ENCODE measurements around the gene ARHGEF39.

ARHGEF39 gene

DNA sequence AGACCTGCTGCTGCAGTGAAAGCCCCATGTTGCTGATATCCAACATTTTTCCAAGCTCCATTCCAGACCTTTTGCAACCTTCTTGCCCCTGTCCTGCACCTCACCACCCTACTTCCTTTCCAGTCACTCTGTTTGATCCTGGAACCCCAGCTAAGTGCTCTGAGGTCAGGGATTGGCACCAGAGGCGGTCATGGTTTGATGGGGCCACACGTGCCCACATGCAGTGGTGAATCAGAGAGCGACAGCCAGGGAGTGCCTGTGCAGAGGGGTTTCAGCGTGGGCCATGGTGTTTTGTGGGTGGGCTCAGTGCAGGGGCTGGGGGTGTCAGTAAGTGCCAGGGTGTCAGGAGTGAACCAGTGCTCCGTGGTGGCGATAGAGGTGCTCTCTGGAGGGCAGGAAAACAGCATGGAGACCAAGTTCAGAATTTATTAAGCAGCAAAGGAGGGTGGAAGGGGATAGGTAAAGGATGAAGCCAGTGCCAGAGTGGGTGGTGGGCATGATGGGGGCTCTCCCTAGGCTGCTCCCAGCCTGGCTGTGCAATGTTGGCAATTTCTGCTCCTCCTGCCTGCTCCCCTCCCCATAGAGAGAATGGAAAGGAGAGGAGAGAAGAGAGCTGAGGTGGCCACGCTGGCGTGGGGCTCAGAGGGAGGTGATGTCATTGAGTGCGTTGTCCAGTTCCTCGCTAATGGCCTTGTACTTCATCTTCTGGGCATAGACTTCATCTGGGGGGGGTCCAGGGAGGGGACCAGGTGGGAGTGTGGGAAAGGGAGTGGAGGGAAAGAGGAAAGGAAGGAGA lies 17.7 kb upstream of the ARHGEF39 start:
- Histone ChIP-seq H3K9me3 (ENCODE audit: control insufficient read depth, low read length) (no peaks in the 10 kb centered on the region), H3K27me3 (ENCODE audit: control insufficient read depth, insufficient read depth, low read length) (no peaks in the 10 kb centered on the region), H3K4me3 (ENCODE audit: low read depth, low read length) (no peak overlapping the region), H2AFZ (no peak overlapping the region), H3K27ac (no peak overlapping the region), H3K4me2 (ENCODE audit: low read length) (no peak overlapping the region), H3K36me3 (ENCODE audit: control insufficient read depth, insufficient read depth, low read length) (no peaks in the 10 kb centered on the region), H3K4me1 (peaks cover 8% of the 10 kb centered on the region), H3K9ac (no peak overlapping the region), H3K79me2 (no peaks in the 10 kb centered on the region)
- TF ChIP-seq, protein P1, sequence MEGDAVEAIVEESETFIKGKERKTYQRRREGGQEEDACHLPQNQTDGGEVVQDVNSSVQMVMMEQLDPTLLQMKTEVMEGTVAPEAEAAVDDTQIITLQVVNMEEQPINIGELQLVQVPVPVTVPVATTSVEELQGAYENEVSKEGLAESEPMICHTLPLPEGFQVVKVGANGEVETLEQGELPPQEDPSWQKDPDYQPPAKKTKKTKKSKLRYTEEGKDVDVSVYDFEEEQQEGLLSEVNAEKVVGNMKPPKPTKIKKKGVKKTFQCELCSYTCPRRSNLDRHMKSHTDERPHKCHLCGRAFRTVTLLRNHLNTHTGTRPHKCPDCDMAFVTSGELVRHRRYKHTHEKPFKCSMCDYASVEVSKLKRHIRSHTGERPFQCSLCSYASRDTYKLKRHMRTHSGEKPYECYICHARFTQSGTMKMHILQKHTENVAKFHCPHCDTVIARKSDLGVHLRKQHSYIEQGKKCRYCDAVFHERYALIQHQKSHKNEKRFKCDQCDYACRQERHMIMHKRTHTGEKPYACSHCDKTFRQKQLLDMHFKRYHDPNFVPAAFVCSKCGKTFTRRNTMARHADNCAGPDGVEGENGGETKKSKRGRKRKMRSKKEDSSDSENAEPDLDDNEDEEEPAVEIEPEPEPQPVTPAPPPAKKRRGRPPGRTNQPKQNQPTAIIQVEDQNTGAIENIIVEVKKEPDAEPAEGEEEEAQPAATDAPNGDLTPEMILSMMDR (IDR thresholded peaks at IDR 0.05), result no peak

- Histone ChIP-seq H3K9ac (no peak overlapping the region), H3K4me3 (ENCODE audit: low read depth, low read length) (no peak overlapping the region), H3K4me1 (peaks cover 5% of the 10 kb centered on the region), H3K27me3 (ENCODE audit: control insufficient read depth, insufficient read depth, low read length) (no peaks in the 10 kb centered on the region), H3K9me3 (ENCODE audit: control insufficient read depth, low read length) (no peaks in the 10 kb centered on the region), H3K4me2 (ENCODE audit: low read length) (no peak overlapping the region), H3K79me2 (no peaks in the 10 kb centered on the region), H3K27ac (no peak overlapping the region), H2AFZ (no peak overlapping the region), H3K36me3 (ENCODE audit: control insufficient read depth, insufficient read depth, low read length) (no peaks in the 10 kb centered on the region)
- TF ChIP-seq, protein P1 (IDR thresholded peaks at IDR 0.05), result no peak
Observed at GRCh38 chr9:35682051-35682450, 17.1 kb upstream of the ARHGEF39 start.

DNA sequence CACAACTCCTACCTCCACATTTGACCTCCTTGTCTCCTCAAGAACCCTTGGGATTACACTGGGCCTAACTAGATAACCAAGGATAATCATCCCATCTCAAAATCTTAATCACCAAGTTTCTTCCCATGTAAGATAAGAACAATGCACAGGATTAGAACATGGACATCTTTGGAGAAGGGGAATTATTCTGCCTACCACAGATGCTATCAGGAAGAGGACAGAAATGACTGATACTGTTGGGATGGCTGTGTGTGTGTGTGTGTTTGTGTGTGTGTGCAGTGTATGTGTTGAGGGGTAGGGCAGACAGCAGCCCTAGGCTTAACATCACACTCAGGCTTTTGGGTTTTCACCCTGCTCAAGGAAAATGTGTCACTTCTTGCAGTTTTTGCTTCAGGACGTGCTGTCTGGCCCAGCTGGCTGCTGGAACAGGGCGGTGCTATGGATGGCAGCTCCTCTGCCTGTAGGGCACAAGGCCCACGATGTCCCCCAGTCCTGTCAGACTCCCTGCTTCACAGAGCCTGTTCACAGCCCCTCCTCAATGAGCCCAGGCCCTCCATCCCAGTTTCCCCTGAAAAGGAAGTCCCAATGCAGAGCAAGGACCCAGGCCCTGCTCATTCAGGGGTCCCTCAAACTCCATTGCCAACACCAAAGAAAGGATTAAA lies 16.5 kb upstream of the ARHGEF39 start:
- no peak overlapping the region for H3K9ac ChIP-seq
- H3K79me2 ChIP-seq, result no peaks in the 10 kb centered on the region
- peaks cover 2% of the 10 kb centered on the region for H3K4me1 ChIP-seq
- TF ChIP-seq, protein P1 (IDR thresholded peaks at IDR 0.05), result no peak
- H3K9me3 ChIP-seq (ENCODE audit: control insufficient read depth, low read length), result no peaks in the 10 kb centered on the region
- no peaks in the 10 kb centered on the region for H3K36me3 ChIP-seq (ENCODE audit: control insufficient read depth, insufficient read depth, low read length)
- H3K27me3 ChIP-seq (ENCODE audit: control insufficient read depth, insufficient read depth, low read length), result no peaks in the 10 kb centered on the region
- H3K4me2 ChIP-seq (ENCODE audit: low read length), result no peak overlapping the region
- no peak overlapping the region for H3K4me3 ChIP-seq (ENCODE audit: low read depth, low read length)
- no peak overlapping the region for H3K27ac ChIP-seq
- H2AFZ ChIP-seq, result no peak overlapping the region

- Histone ChIP-seq H3K9me3 (ENCODE audit: control insufficient read depth, low read length) (no peaks in the 10 kb centered on the region), H3K9ac (no peak overlapping the region), H3K79me2 (no peaks in the 10 kb centered on the region), H3K36me3 (ENCODE audit: control insufficient read depth, insufficient read depth, low read length) (no peaks in the 10 kb centered on the region), H2AFZ (no peak overlapping the region), H3K27me3 (ENCODE audit: control insufficient read depth, insufficient read depth, low read length) (no peaks in the 10 kb centered on the region), H3K4me3 (ENCODE audit: low read depth, low read length) (no peak overlapping the region), H3K4me1 (no peaks in the 10 kb centered on the region), H3K4me2 (ENCODE audit: low read length) (no peak overlapping the region), H3K27ac (no peak overlapping the region)
- TF ChIP-seq, protein P1 (IDR thresholded peaks at IDR 0.05), result no peak
Observed at GRCh38 chr9:35680331-35681105, 15.5 kb upstream of the ARHGEF39 start.
